HEK293T (cell line): ENCODE results near the gene FKBP8.

ENCODE experiments used
- CTCF ChIA-PET: fragments of 350-600 bp; formaldehyde crosslinking; extraction: SDS; loops from one replicate; lab custom pipeline; 2021; ENCODE audit warnings: antibody characterized with exemption, inconsistent platforms; lab: Yijun Ruan, JAX
- POLR2A ChIA-PET: fragments of 350-600 bp; formaldehyde crosslinking; extraction: SDS; loops from one replicate; lab custom pipeline; 2020; ENCODE audit warnings: antibody characterized with exemption, inconsistent platforms; lab: Yijun Ruan, JAX
- DNase-seq: peaks from one replicate; pipeline ENCODE4 v3.0.0; 2012; ENCODE audit warnings: mixed read lengths; ENCODE audit errors: extremely low spot score
- ARNT ChIP-seq: fragments of 450-650 bp; IDR thresholded peaks from 2 replicates; pipeline ENCODE4 v1.6.1; 2017; ENCODE audit warnings: mild to moderate bottlenecking
- BHLHE40 ChIP-seq: fragments of 450-650 bp; IDR thresholded peaks from 2 replicates; pipeline ENCODE4 v1.6.1; 2016; ENCODE audit warnings: mild to moderate bottlenecking, moderate library complexity, borderline replicate concordance
- CTBP1 ChIP-seq: fragments of 450-650 bp; IDR thresholded peaks from 2 replicates; pipeline ENCODE4 v1.6.1; 2016; ENCODE audit warnings: borderline replicate concordance
- ELF4 ChIP-seq: fragments of 450-650 bp; IDR thresholded peaks from 2 replicates; pipeline ENCODE4 v1.6.1; 2017; ENCODE audit warnings: antibody characterized with exemption
- FOXA1 ChIP-seq: fragments of 450-650 bp; IDR thresholded peaks from 2 replicates; pipeline ENCODE4 v1.6.1; 2016; ENCODE audit warnings: mild to moderate bottlenecking
- FOXK2 ChIP-seq: fragments of 450-650 bp; IDR thresholded peaks from 2 replicates; pipeline ENCODE4 v1.6.1; 2016; ENCODE audit warnings: mild to moderate bottlenecking
- FOXM1 ChIP-seq: fragments of 450-650 bp; IDR thresholded peaks from 2 replicates; pipeline ENCODE4 v1.6.1; 2017; ENCODE audit warnings: mild to moderate bottlenecking, borderline replicate concordance
- HDGF ChIP-seq: fragments of 450-650 bp; IDR thresholded peaks from 2 replicates; pipeline ENCODE4 v1.6.1; 2017; ENCODE audit warnings: antibody characterized with exemption, borderline replicate concordance
- L3MBTL2 ChIP-seq: fragments of 450-650 bp; conservative IDR thresholded peaks from 2 replicates; pipeline ENCODE4 v1.6.1; 2016; ENCODE audit warnings: mild to moderate bottlenecking
- LEF1 ChIP-seq: fragments of 450-650 bp; IDR thresholded peaks from 2 replicates; pipeline ENCODE4 v1.6.1; 2017; ENCODE audit warnings: mild to moderate bottlenecking, borderline replicate concordance
- NFRKB ChIP-seq: fragments of 450-650 bp; IDR thresholded peaks from 2 replicates; pipeline ENCODE4 v1.6.1; 2016; ENCODE audit warnings: mild to moderate bottlenecking, moderate library complexity
- PKNOX1 ChIP-seq: fragments of 450-650 bp; IDR thresholded peaks from 2 replicates; pipeline ENCODE4 v1.6.1; 2016
- SP1 ChIP-seq: fragments of 450-650 bp; IDR thresholded peaks from 2 replicates; pipeline ENCODE4 v1.6.1; 2017
- SUZ12 ChIP-seq: fragments of 450-650 bp; IDR thresholded peaks from 2 replicates; pipeline ENCODE4 v1.6.1; 2016; ENCODE audit warnings: mild to moderate bottlenecking
- TARDBP ChIP-seq: fragments of 450-650 bp; IDR thresholded peaks from 2 replicates; pipeline ENCODE4 v1.6.1; 2016
- ZNF384 ChIP-seq: fragments of 450-650 bp; IDR thresholded peaks from 2 replicates; pipeline ENCODE4 v1.6.1; 2016

The FKBP8 gene

GRCh38 chr19:18491995-18492953 is 51.1 kb downstream of the FKBP8 start:
- DNase-seq, result no peak
- no peak for TF ChIP-seq FOXK2
- no peak for TF ChIP-seq SUZ12
- TF ChIP-seq BHLHE40, result no peak
- TF ChIP-seq NFRKB, result no peak
- no peak for TF ChIP-seq LEF1
- no peak for TF ChIP-seq ARNT
- TF ChIP-seq FOXM1, result no peak
- TF ChIP-seq TARDBP, result no peak
- no peak for TF ChIP-seq HDGF
- no peak for TF ChIP-seq CTBP1
- ChIA-PET POLR2A (interaction anchor here (0.8 to 2.0 kb wide), 2 partner anchors 10 to 65 kb away, joined by 3 to 4 read pairs; partner anchors contain the start of gene KXD1), CTCF (interaction anchor here (0.5 to 1.8 kb wide), 4 partner anchors 16 to 31 kb away, joined by 3 to 4 read pairs (median 4); no protein-coding TSS in a partner anchor)

- ChIA-PET CTCF (interaction anchor here (1.3 kb wide), 1 partner anchor 10 kb away, joined by 3 read pairs; no protein-coding TSS in a partner anchor), POLR2A (no interaction called here)
- TF ChIP-seq FOXM1, result no peak
- TF ChIP-seq PKNOX1, result no peak
- TF ChIP-seq ZNF384, result no peak
- no peak for TF ChIP-seq SP1
- no peak for TF ChIP-seq FOXK2
- TF ChIP-seq NFRKB, result no peak
- no peak for TF ChIP-seq CTBP1
- TF ChIP-seq FOXA1, result no peak
- TF ChIP-seq HDGF, result no peak
- no peak for DNase-seq
These were observed 52.6 kb downstream of the FKBP8 start for GRCh38 chr19:18490728-18491127.

GRCh38 chr19:18489627-18490184 is 53.7 kb downstream of the FKBP8 start:
- ChIA-PET CTCF (interaction anchor here (1.3 kb wide), 1 partner anchor 11 kb away, joined by 3 read pairs; no protein-coding TSS in a partner anchor), POLR2A (interaction anchor here (1.1 kb wide), 1 partner anchor 82 kb away, joined by 4 read pairs; the partner anchor contains the start of gene UBA52)
- TF ChIP-seq L3MBTL2, result no peak
- DNase-seq, result no peak

- ChIA-PET CTCF (interaction anchor here (0.5 to 1.7 kb wide), 10 partner anchors 8 to 39 kb away, joined by 3 to 7 read pairs (median 4); no protein-coding TSS in a partner anchor), POLR2A (interaction anchor here (0.9 to 1.1 kb wide), 2 partner anchors 32 to 83 kb away, joined by 4 read pairs; partner anchors contain the start of gene UBA52)
- TF ChIP-seq NFRKB, result no peak
- TF ChIP-seq FOXM1, result no peak
- TF ChIP-seq L3MBTL2, result no peak
- no peak for TF ChIP-seq CTBP1
- TF ChIP-seq FOXA1, result no peak
- no peak for TF ChIP-seq FOXK2
- no peak for TF ChIP-seq SP1
- no peak for TF ChIP-seq PKNOX1
- TF ChIP-seq ELF4, result no peak
- no peak for TF ChIP-seq SUZ12
- TF ChIP-seq LEF1, result no peak
- no peak for TF ChIP-seq HDGF
- TF ChIP-seq ARNT, result no peak
- TF ChIP-seq ZNF384, result no peak
- no peak for TF ChIP-seq BHLHE40
- no peak for TF ChIP-seq TARDBP
These were observed 54.3 kb downstream of the FKBP8 start for GRCh38 chr19:18488838-18489626.

GRCh38 chr19:18488403-18488723 is 55.0 kb downstream of the FKBP8 start:
- POLR2A ChIA-PET, result interaction anchor here (0.9 to 1.1 kb wide), 2 partner anchors 33 to 83 kb away, joined by 4 read pairs; partner anchors contain the start of gene UBA52
- TF ChIP-seq TARDBP, result no peak
- no peak for TF ChIP-seq BHLHE40
- TF ChIP-seq L3MBTL2, result no peak
- TF ChIP-seq LEF1, result no peak
- no peak for TF ChIP-seq HDGF
- TF ChIP-seq FOXM1, result no peak
- no peak for TF ChIP-seq ARNT
- no peak for TF ChIP-seq PKNOX1
- no peak for TF ChIP-seq ZNF384
- TF ChIP-seq NFRKB, result no peak
- CTCF ChIA-PET, result interaction anchor here (0.9 to 1.7 kb wide), 7 partner anchors 9 to 32 kb away, joined by 3 to 7 read pairs (median 4); no protein-coding TSS in a partner anchor
- no peak for DNase-seq

More at GRCh38 chr19:18488838-18489626, 54.3 kb downstream of the FKBP8 start:
- DNase-seq, result peak; percentile 66
